MM.1S (cell line): ENCODE data around the gene C8A.

Experiments used
- DNase-seq: peaks from one replicate; pipeline ENCODE4 v3.0.0-alpha.2; 2015
- H2AFZ ChIP-seq: fragments of 300-600 bp; sonication (generic); 2 replicates; pipeline ENCODE4 v1.6.0; 2016; ENCODE audit warnings: antibody characterized with exemption, low read length
- H3F3A ChIP-seq: fragments of 300-600 bp; sonication (generic); 2 replicates; pipeline ENCODE4 v1.6.1; 2016; ENCODE audit warnings: mild to moderate bottlenecking, antibody characterized with exemption, low read length, moderate library complexity, mixed read lengths; ENCODE audit not compliant: insufficient read depth
- H3K27ac ChIP-seq: fragments of 300-600 bp; sonication (generic); 2 replicates; pipeline ENCODE4 v1.5.1; 2016; ENCODE audit warnings: mild to moderate bottlenecking, low read length
- H3K27me3 ChIP-seq: fragments of 300-600 bp; sonication (generic); replicated peaks from 2 replicates; pipeline ENCODE4 v1.6.0; 2016; ENCODE audit warnings: low read length; ENCODE audit not compliant: insufficient read depth
- H3K36me3 ChIP-seq: fragments of 300-600 bp; sonication (generic); replicated peaks from 2 replicates; pipeline ENCODE4 v1.6.1; 2016; ENCODE audit warnings: mild to moderate bottlenecking, low read length, mixed read lengths; ENCODE audit not compliant: insufficient read depth
- H3K4me1 ChIP-seq: fragments of 300-600 bp; sonication (generic); 2 replicates; pipeline ENCODE4 v1.6.1; 2016; ENCODE audit warnings: low read length, mixed read lengths
- H3K4me2 ChIP-seq: fragments of 300-600 bp; sonication (generic); 2 replicates; pipeline ENCODE4 v1.6.0; 2016; ENCODE audit warnings: low read depth, low read length
- H3K4me3 ChIP-seq: fragments of 300-600 bp; sonication (generic); 2 replicates; pipeline ENCODE4 v1.5.1; 2016; ENCODE audit warnings: low read length, mixed read lengths
- H3K79me2 ChIP-seq: fragments of 300-600 bp; sonication (generic); 2 replicates; pipeline ENCODE4 v1.6.1; 2016; ENCODE audit warnings: mixed run types, low read length, mixed read lengths
- H3K9ac ChIP-seq: fragments of 300-600 bp; sonication (generic); 2 replicates; pipeline ENCODE4 v1.6.1; 2016; ENCODE audit warnings: low read length, mixed read lengths
- H3K9me2 ChIP-seq: fragments of 300-600 bp; sonication (generic); replicated peaks from 2 replicates; pipeline ENCODE4 v1.6.1; 2016; ENCODE audit warnings: mild to moderate bottlenecking, low read length, mixed read lengths; ENCODE audit not compliant: insufficient read depth
- H3K9me3 ChIP-seq: fragments of 300-600 bp; sonication (generic); replicated peaks from 2 replicates; pipeline ENCODE4 v1.6.1; 2016; ENCODE audit warnings: mild to moderate bottlenecking, low read length, mixed read lengths; ENCODE audit not compliant: insufficient read depth
- H4K20me1 ChIP-seq: fragments of 300-600 bp; sonication (generic); 2 replicates; pipeline ENCODE4 v1.6.1; 2016; ENCODE audit warnings: mild to moderate bottlenecking, low read length, moderate library complexity, mixed read lengths; ENCODE audit not compliant: insufficient read depth
- CTCF ChIP-seq: fragments of 300-600 bp; sonication (generic); IDR thresholded peaks from 2 replicates; pipeline ENCODE4 v1.5.1; 2016; ENCODE audit warnings: antibody characterized with exemption, low read length, mixed read lengths
- EZH2 ChIP-seq: fragments of 300-600 bp; sonication (generic); optimal IDR thresholded peaks from 2 replicates; pipeline ENCODE3; 2017; ENCODE audit warnings: low read depth, mild to moderate bottlenecking, antibody characterized with exemption, low read length, mixed read lengths
- EZH2phosphoT487 ChIP-seq: fragments of 300-600 bp; sonication (generic); IDR thresholded peaks from 2 replicates; pipeline ENCODE4 v1.6.1; 2018; ENCODE audit warnings: antibody characterized with exemption, low read length

C8A gene

GRCh38 chr1:56961426-56961825 is 106.8 kb downstream of the C8A start:
- H3K4me3 ChIP-seq: no peak overlapping the region
- no peaks in the 10 kb centered on the region for H4K20me1 ChIP-seq
- H3K27me3 ChIP-seq: no peaks in the 10 kb centered on the region
- DNase-seq: no peak
- no peaks in the 10 kb centered on the region for H3K9me3 ChIP-seq
- TF ChIP-seq EZH2 (no peak), EZH2phosphoT487 (no peak), CTCF (no peak)
- H3F3A ChIP-seq: no peaks in the 10 kb centered on the region
- no peak overlapping the region for H3K4me2 ChIP-seq
- H3K9me2 ChIP-seq: no peaks in the 10 kb centered on the region
- H3K27ac ChIP-seq: no peak overlapping the region
- no peak overlapping the region for H3K9ac ChIP-seq
- no peaks in the 10 kb centered on the region for H3K4me1 ChIP-seq
- no peak overlapping the region for H2AFZ ChIP-seq
- H3K79me2 ChIP-seq: no peaks in the 10 kb centered on the region
- H3K36me3 ChIP-seq: no peaks in the 10 kb centered on the region

GRCh38 chr1:56963667-56964066 is 109.1 kb downstream of the C8A start:
- TF ChIP-seq CTCF (no peak), EZH2phosphoT487 (no peak)

GRCh38 chr1:56964349-56965017 is 109.9 kb downstream of the C8A start:
- H2AFZ ChIP-seq: no peak overlapping the region

More at GRCh38 chr1:56963667-56964066, 109.1 kb downstream of the C8A start:
- Histone ChIP-seq H3K27me3 (no peaks in the 10 kb centered on the region), H3K4me1 (no peaks in the 10 kb centered on the region), H2AFZ (no peak overlapping the region), H3K9me2 (no peaks in the 10 kb centered on the region), H3K36me3 (no peaks in the 10 kb centered on the region), H3F3A (no peaks in the 10 kb centered on the region), H3K9me3 (no peaks in the 10 kb centered on the region), H3K27ac (no peak overlapping the region), H3K4me3 (no peak overlapping the region), H3K4me2 (no peak overlapping the region), H3K9ac (no peak overlapping the region), H3K79me2 (no peaks in the 10 kb centered on the region), H4K20me1 (no peaks in the 10 kb centered on the region)
- DNase-seq: no peak

More at GRCh38 chr1:56964349-56965017, 109.9 kb downstream of the C8A start:
- Histone ChIP-seq H3K4me3 (no peak overlapping the region), H4K20me1 (no peaks in the 10 kb centered on the region), H3K36me3 (no peaks in the 10 kb centered on the region), H3K9ac (no peak overlapping the region), H3K4me2 (no peak overlapping the region), H3K27me3 (no peaks in the 10 kb centered on the region), H3K9me3 (no peaks in the 10 kb centered on the region), H3F3A (no peaks in the 10 kb centered on the region), H3K9me2 (no peaks in the 10 kb centered on the region), H3K27ac (no peak overlapping the region), H3K4me1 (no peaks in the 10 kb centered on the region), H3K79me2 (no peaks in the 10 kb centered on the region)
- TF ChIP-seq CTCF: no peak
- no peak for TF ChIP-seq EZH2
- TF ChIP-seq EZH2phosphoT487: no peak
- no peak for DNase-seq
